Measurements from ENCODE around the gene C11orf21.

GRCh38 chr11:2299773-2300172 is 1.9 kb downstream of the C11orf21 start:
- TF ChIP-seq CTCF (IDR thresholded peaks at IDR 0.05; ENCODE audit: low read depth, low read length, poor library complexity, severe bottlenecking), result no peak
- no peak for TF ChIP-seq EZH2phosphoT487 (IDR thresholded peaks at IDR 0.05; ENCODE audit: borderline replicate concordance, low read length)
